Thymus (tissue), 11 donors: ENCODE measurements around the gene FADS1. TPM values are rescaled to one million over a fixed set of nuclear protein-coding genes. Genes with fewer than 3 reads are reported as not detected.

Experiments
- DNase-seq, 9 donors: peaks; one replicate each; pipeline ENCODE4 v3.0.0-alpha.2; 2013; ENCODE audit warnings: low spot score in 9 of 9, low read depth in 6 of 9, missing footprints in 1 of 9
- H3K27ac ChIP-seq, 2 donors: one replicate each; pipeline ENCODE4 v1.5.1; 2013; ENCODE audit warnings: control low read depth in 1 of 2, low read depth in 1 of 2, low read length in 1 of 2, mild to moderate bottlenecking in 1 of 2, moderate library complexity in 1 of 2
- H3K27me3 ChIP-seq, 2 donors: one replicate each; pipeline ENCODE4 v1.5.1; 2013; ENCODE audit warnings: low read length in 1 of 2; ENCODE audit not compliant: control insufficient read depth in 2 of 2, insufficient read depth in 1 of 2
- H3K36me3 ChIP-seq, 2 donors: one replicate each; pipeline ENCODE4 v1.5.1; 2013; ENCODE audit warnings: low read length in 1 of 2, mild to moderate bottlenecking in 1 of 2, moderate library complexity in 1 of 2; ENCODE audit not compliant: control insufficient read depth in 2 of 2, insufficient read depth in 2 of 2
- H3K4me1 ChIP-seq, 2 donors: one replicate each; pipeline ENCODE4 v1.5.1; 2013; ENCODE audit warnings: low read length in 2 of 2; ENCODE audit not compliant: control insufficient read depth in 2 of 2, insufficient read depth in 2 of 2
- H3K4me3 ChIP-seq, 2 donors: one replicate each; pipeline ENCODE4 v1.5.1; 2013; ENCODE audit warnings: low read length in 2 of 2, control low read depth in 1 of 2, mild to moderate bottlenecking in 1 of 2
- H3K9me3 ChIP-seq, 2 donors: one replicate each; pipeline ENCODE4 v1.5.1; 2013; ENCODE audit warnings: low read length in 1 of 2, mild to moderate bottlenecking in 1 of 2; ENCODE audit not compliant: control insufficient read depth in 2 of 2, insufficient read depth in 1 of 2
- WGBS: extraction: QIAGEN DNeasy Blood & Tissue Kit; methylation state at CpG from one replicate; pipeline ENCODE4 v1.1.7; 2013; 5-methylcytosine and 5-hydroxymethylcytosine counted together
- polyA plus RNA-seq: library from polyadenylated mRNA; stranded (reverse); fragments of 200-250 nt; gene quantifications from one replicate; pipeline ENCODE4 v1.2.3, GENCODE V29; 2013
- total RNA-seq: library from RNA; stranded (reverse); fragments of 120-200 nt; gene quantifications from one replicate; pipeline ENCODE4 v1.2.4, GENCODE V29; 2013
- donor health status: healthy.

Gene FADS1
- total and polyA plus RNA-seq, 2 donors, result 4.4 to 12.9 TPM

- Histone ChIP-seq H3K4me3 (no peak overlapping the region), H3K27ac (no peak overlapping the region), H3K9me3 (no peaks in the 10 kb centered on the region), H3K27me3 (no peaks in the 10 kb centered on the region), H3K36me3 (peaks cover 38 to 75% of the 10 kb centered on the region in 2 donors), H3K4me1 (no peaks in the 10 kb centered on the region)
- no peak for DNase-seq
- WGBS, result 93% methylated on average over 3 of the region's 3 CpGs
Measured at GRCh38 chr11:61803889-61804647, 12.7 kb downstream of the FADS1 start.

GRCh38 chr11:61802605-61803004 lies 14.2 kb downstream of the FADS1 start:
- H3K36me3 ChIP-seq, result peaks cover 29 to 76% of the 10 kb centered on the region in 2 donors
- 95% methylated on average over 6 of the region's 6 CpGs for WGBS

GRCh38 chr11:61800331-61801281 lies 16.2 kb downstream of the FADS1 start:
- no peaks in the 10 kb centered on the region for H3K27me3 ChIP-seq
- H3K4me1 ChIP-seq, result no peaks in the 10 kb centered on the region
- no peak overlapping the region for H3K27ac ChIP-seq
- WGBS, result 81% methylated on average over 3 of the region's 3 CpGs
- DNase-seq, result no peak
- peaks cover 33 to 78% of the 10 kb centered on the region in 2 donors for H3K36me3 ChIP-seq
- no peaks in the 10 kb centered on the region for H3K9me3 ChIP-seq
- H3K4me3 ChIP-seq, result no peak overlapping the region

More at GRCh38 chr11:61802605-61803004, 14.2 kb downstream of the FADS1 start:
- DNase-seq, result no peak
- Histone ChIP-seq H3K9me3 (no peaks in the 10 kb centered on the region), H3K4me1 (no peaks in the 10 kb centered on the region), H3K4me3 (no peak overlapping the region), H3K27me3 (no peaks in the 10 kb centered on the region), H3K27ac (no peak overlapping the region)

- Histone ChIP-seq H3K4me3 (no peak overlapping the region), H3K4me1 (no peaks in the 10 kb centered on the region), H3K9me3 (no peaks in the 10 kb centered on the region), H3K27me3 (no peaks in the 10 kb centered on the region), H3K27ac (no peak overlapping the region), H3K36me3 (peaks cover 30 to 79% of the 10 kb centered on the region in 2 donors)
- DNase-seq, result no peak
- WGBS, result over 99% methylated on average over 2 of the region's 2 CpGs
Measured at GRCh38 chr11:61799665-61800284, 17.0 kb downstream of the FADS1 start.

- 65% methylated on average over 3 of the region's 3 CpGs for WGBS
- peak in 8 of 9 donors; percentile 57 to 87 (median 77) for DNase-seq
- no peak overlapping the region for H3K4me3 ChIP-seq
- no peaks in the 10 kb centered on the region for H3K27me3 ChIP-seq
- peaks cover 10 to 14% of the 10 kb centered on the region in 2 donors for H3K4me1 ChIP-seq
- no peaks in the 10 kb centered on the region for H3K9me3 ChIP-seq
- peaks cover 16 to 60% of the 10 kb centered on the region in 2 donors for H3K36me3 ChIP-seq
- H3K27ac ChIP-seq, result peak overlapping the region in 1 of 2 donors; percentile 7
Measured at GRCh38 chr11:61797263-61797944, 19.4 kb downstream of the FADS1 start.

GRCh38 chr11:61795876-61796526 lies 20.8 kb downstream of the FADS1 start:
- H3K36me3 ChIP-seq, result peaks cover 16 to 48% of the 10 kb centered on the region in 2 donors
- H3K27me3 ChIP-seq, result no peaks in the 10 kb centered on the region
- no peak overlapping the region for H3K27ac ChIP-seq
- no peak overlapping the region for H3K4me3 ChIP-seq
- 97% methylated on average over 18 of the region's 18 CpGs for WGBS
- DNase-seq, result no peak
- peaks cover 14 to 18% of the 10 kb centered on the region in 2 donors for H3K4me1 ChIP-seq
- no peaks in the 10 kb centered on the region for H3K9me3 ChIP-seq

- Histone ChIP-seq H3K9me3 (no peaks in the 10 kb centered on the region), H3K36me3 (peaks cover 16 to 51% of the 10 kb centered on the region in 2 donors), H3K27me3 (no peaks in the 10 kb centered on the region), H3K4me1 (peaks cover 14 to 18% of the 10 kb centered on the region in 2 donors), H3K27ac (no peak overlapping the region), H3K4me3 (no peak overlapping the region)
- DNase-seq, result no peak
- WGBS, result 95% methylated on average over 12 of the region's 12 CpGs
Measured at GRCh38 chr11:61795459-61795858, 21.3 kb downstream of the FADS1 start.

- no peaks in the 10 kb centered on the region for H3K9me3 ChIP-seq
- H3K27me3 ChIP-seq, result no peaks in the 10 kb centered on the region
- DNase-seq, result no peak
- 95% methylated on average over 4 of the region's 4 CpGs for WGBS
- H3K4me3 ChIP-seq, result no peak overlapping the region
- H3K36me3 ChIP-seq, result peaks cover 19 to 55% of the 10 kb centered on the region in 2 donors
- peaks cover 14 to 18% of the 10 kb centered on the region in 2 donors for H3K4me1 ChIP-seq
- no peak overlapping the region for H3K27ac ChIP-seq
Measured at GRCh38 chr11:61794579-61794978, 22.2 kb downstream of the FADS1 start.
